GM12892 (cell line): Measurements from ENCODE around the gene NAPG.

ENCODE experiments used
- POLR2A ChIP-seq: IDR thresholded peaks from 2 replicates; pipeline ENCODE4 v1.6.1; 2011; ENCODE audit warnings: low read depth, low read length, control low read depth
- POLR2AphosphoS5 ChIP-seq: IDR thresholded peaks from 2 replicates; pipeline ENCODE4 v1.6.1; 2011; ENCODE audit warnings: low read depth, low read length, control low read depth
- TAF1 ChIP-seq: IDR thresholded peaks from 2 replicates; pipeline ENCODE4 v1.6.1; 2011; ENCODE audit warnings: low read depth, mild to moderate bottlenecking, control low read depth, low read length, borderline replicate concordance

DNA sequence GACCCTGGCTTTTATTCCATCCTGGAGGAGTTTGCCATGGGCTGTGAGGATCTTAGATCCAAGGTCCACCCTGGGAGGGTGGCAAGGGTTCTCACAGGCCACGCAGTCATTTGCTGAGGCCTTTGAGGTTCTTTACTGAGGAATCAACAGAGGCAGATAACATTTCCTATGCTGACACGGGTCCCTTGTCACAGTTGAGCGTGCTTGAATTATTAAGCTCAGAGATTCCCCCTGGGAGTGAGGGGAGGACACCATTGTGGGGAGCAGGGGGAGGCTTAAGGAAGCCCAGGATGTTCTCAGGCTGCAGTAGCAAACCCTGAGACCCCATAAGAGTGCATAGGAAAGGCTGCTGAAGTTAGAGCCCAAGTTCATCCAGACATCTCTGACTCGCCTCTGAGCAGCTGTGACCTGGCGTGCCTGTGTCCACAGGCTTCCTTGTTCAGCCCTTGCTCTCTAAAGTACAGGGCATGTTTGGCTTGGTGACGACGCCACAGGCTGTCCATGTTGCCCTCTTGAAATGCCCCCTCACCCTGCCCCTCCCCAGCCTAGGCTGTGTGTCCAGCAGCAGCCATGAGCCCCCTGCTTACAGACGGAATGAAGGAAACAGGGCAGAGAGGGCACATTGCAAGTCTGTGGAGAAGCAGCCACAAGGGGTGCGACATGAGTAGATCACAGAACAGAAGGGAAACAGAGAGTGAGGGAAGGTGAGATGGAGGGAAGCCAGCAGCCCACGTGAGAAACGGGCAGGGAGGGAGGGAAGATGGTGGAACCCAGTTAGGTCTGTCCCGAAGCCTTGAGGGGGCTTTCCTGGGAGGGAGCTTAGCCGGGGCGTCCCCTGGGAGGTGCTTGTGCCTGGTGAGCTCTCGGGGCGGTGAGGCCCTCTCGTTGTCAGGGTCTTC is 34.0 kb downstream of the NAPG start:
- TF ChIP-seq POLR2AphosphoS5 (no peak), POLR2A (no peak), TAF1 (no peak)
